ENCODE data around the gene VPS8. TPM values are rescaled to one million over a fixed set of nuclear protein-coding genes. Genes with fewer than 3 reads are reported as not detected.

Gene VPS8
- total RNA-seq, 1 donor from 2014 or later: 56.9 TPM

GRCh38 chr3:185058796-185059195, 246.8 kb downstream of the VPS8 start:
- Histone ChIP-seq H3K4me3 (ENCODE audit: low read depth, low read length) (no peak overlapping the region), H3K36me3 (ENCODE audit: control insufficient read depth, insufficient read depth, low read length) (no peaks in the 10 kb centered on the region), H3K27me3 (ENCODE audit: control insufficient read depth, insufficient read depth, low read length) (no peaks in the 10 kb centered on the region)
- no peak for TF ChIP-seq CTCF (IDR thresholded peaks at IDR 0.05; ENCODE audit: insufficient read depth, low read length, severe bottlenecking)
- no peak for FAIRE-seq
- no peak for DNase-seq (ENCODE audit: low read depth)

GRCh38 chr3:185059766-185060165, 247.8 kb downstream of the VPS8 start:
- FAIRE-seq (no peak), DNase-seq (ENCODE audit: low read depth) (no peak)
- H3K4me3 ChIP-seq (ENCODE audit: low read depth, low read length): no peak overlapping the region
- no peaks in the 10 kb centered on the region for H3K27me3 ChIP-seq (ENCODE audit: control insufficient read depth, insufficient read depth, low read length)
- no peaks in the 10 kb centered on the region for H3K36me3 ChIP-seq (ENCODE audit: control insufficient read depth, insufficient read depth, low read length)
- TF ChIP-seq CTCF (IDR thresholded peaks at IDR 0.05; ENCODE audit: insufficient read depth, low read length, severe bottlenecking): no peak

DNA sequence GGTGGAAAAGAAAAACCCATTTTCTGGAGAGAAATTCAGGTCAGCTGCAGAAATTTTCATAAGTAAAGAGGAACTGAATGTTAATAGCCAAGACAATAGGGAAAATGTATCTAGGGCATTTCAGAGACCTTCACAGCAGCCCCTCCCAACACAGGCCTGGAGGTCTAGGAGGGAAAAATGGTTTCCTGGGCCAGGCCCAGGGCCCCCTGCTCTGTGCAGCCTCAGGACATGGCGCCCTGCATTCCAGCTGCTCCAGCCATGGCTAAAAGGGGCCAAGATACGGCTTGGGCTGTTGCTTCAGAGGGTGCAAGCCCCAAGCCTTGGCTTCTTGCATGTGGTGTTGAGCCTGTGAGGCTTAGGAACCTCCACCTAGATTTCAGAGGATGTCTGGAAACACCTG, 248.7 kb downstream of the VPS8 start:
- FAIRE-seq: no peak
- H3K27me3 ChIP-seq (ENCODE audit: control insufficient read depth, insufficient read depth, low read length): no peaks in the 10 kb centered on the region
- H3K4me3 ChIP-seq (ENCODE audit: low read depth, low read length): no peak overlapping the region
- no peak for TF ChIP-seq CTCF (IDR thresholded peaks at IDR 0.05; ENCODE audit: insufficient read depth, low read length, severe bottlenecking)
- no peak for DNase-seq (ENCODE audit: low read depth)
- H3K36me3 ChIP-seq (ENCODE audit: control insufficient read depth, insufficient read depth, low read length): no peaks in the 10 kb centered on the region

GRCh38 chr3:185062191-185062590, 250.2 kb downstream of the VPS8 start:
- FAIRE-seq (no peak), DNase-seq (ENCODE audit: low read depth) (no peak)
- no peaks in the 10 kb centered on the region for H3K27me3 ChIP-seq (ENCODE audit: control insufficient read depth, insufficient read depth, low read length)
- TF ChIP-seq CTCF (IDR thresholded peaks at IDR 0.05; ENCODE audit: insufficient read depth, low read length, severe bottlenecking): no peak
- H3K4me3 ChIP-seq (ENCODE audit: low read depth, low read length): no peak overlapping the region
- no peaks in the 10 kb centered on the region for H3K36me3 ChIP-seq (ENCODE audit: control insufficient read depth, insufficient read depth, low read length)

GRCh38 chr3:185063431-185063830, 251.5 kb downstream of the VPS8 start:
- Histone ChIP-seq H3K4me3 (ENCODE audit: low read depth, low read length) (no peak overlapping the region), H3K27me3 (ENCODE audit: control insufficient read depth, insufficient read depth, low read length) (no peaks in the 10 kb centered on the region), H3K36me3 (ENCODE audit: control insufficient read depth, insufficient read depth, low read length) (no peaks in the 10 kb centered on the region)
- no peak for DNase-seq (ENCODE audit: low read depth)
- no peak for TF ChIP-seq CTCF (IDR thresholded peaks at IDR 0.05; ENCODE audit: insufficient read depth, low read length, severe bottlenecking)
- no peak for FAIRE-seq

DNA sequence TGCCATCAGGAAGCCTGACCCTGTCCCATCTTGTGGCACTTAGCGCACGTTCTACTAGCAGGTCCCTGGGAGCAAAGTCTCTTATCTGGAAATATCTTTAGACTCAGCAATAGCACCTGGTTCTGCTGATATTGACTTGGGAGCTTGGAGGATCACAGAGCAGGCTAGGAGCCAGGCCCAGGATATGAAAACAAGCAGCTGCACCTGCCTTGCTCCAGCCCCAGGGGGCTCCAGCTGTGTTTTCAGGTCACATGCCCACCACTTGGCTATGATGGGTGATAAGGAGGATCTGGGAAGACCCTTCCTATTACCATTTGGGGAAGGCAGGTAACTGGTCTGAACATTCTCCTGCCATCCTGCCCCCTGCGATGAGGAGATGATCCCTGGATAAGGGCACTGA, 253.1 kb downstream of the VPS8 start:
- Histone ChIP-seq H3K27me3 (ENCODE audit: control insufficient read depth, insufficient read depth, low read length) (no peaks in the 10 kb centered on the region), H3K4me3 (ENCODE audit: low read depth, low read length) (no peak overlapping the region), H3K36me3 (ENCODE audit: control insufficient read depth, insufficient read depth, low read length) (no peaks in the 10 kb centered on the region)
- FAIRE-seq (no peak), DNase-seq (ENCODE audit: low read depth) (no peak)
- TF ChIP-seq CTCF (IDR thresholded peaks at IDR 0.05; ENCODE audit: insufficient read depth, low read length, severe bottlenecking): no peak
